ENCODE results near the gene LUC7L3.

The LUC7L3 gene

GRCh38 chr17:50682938-50683337 lies 36.5 kb upstream of the LUC7L3 start:
- peaks cover 8% of the 10 kb centered on the region for H3K27me3 ChIP-seq (ENCODE audit: insufficient read depth, poor library complexity, severe bottlenecking)
- H3K27ac ChIP-seq (replicated peaks): no peak overlapping the region
- TF ChIP-seq GABPA (IDR thresholded peaks at IDR 0.05; ENCODE audit: low read depth) (no peak), SPI1 (IDR thresholded peaks at IDR 0.05; ENCODE audit: borderline replicate concordance, low read depth) (no peak), REST (IDR thresholded peaks at IDR 0.05; ENCODE audit: insufficient replicate concordance, low read depth) (no peak), POLR2AphosphoS5 (IDR thresholded peaks at IDR 0.05; ENCODE audit: low read depth) (no peak)
- TF ChIP-seq, protein P1, sequence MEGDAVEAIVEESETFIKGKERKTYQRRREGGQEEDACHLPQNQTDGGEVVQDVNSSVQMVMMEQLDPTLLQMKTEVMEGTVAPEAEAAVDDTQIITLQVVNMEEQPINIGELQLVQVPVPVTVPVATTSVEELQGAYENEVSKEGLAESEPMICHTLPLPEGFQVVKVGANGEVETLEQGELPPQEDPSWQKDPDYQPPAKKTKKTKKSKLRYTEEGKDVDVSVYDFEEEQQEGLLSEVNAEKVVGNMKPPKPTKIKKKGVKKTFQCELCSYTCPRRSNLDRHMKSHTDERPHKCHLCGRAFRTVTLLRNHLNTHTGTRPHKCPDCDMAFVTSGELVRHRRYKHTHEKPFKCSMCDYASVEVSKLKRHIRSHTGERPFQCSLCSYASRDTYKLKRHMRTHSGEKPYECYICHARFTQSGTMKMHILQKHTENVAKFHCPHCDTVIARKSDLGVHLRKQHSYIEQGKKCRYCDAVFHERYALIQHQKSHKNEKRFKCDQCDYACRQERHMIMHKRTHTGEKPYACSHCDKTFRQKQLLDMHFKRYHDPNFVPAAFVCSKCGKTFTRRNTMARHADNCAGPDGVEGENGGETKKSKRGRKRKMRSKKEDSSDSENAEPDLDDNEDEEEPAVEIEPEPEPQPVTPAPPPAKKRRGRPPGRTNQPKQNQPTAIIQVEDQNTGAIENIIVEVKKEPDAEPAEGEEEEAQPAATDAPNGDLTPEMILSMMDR (IDR thresholded peaks at IDR 0.05; ENCODE audit: insufficient read depth, low read length): no peak
- no peak for DNase-seq (ENCODE audit: low read depth in 1 of 2, low spot score in 1 of 2)
- no peak overlapping the region for H3K4me3 ChIP-seq (replicated peaks; ENCODE audit: insufficient read depth, low read length)

- DNase-seq (ENCODE audit: low read depth in 1 of 2, low spot score in 1 of 2): no peak
These were observed 35.7 kb upstream of the LUC7L3 start for GRCh38 chr17:50683434-50684287.

DNA sequence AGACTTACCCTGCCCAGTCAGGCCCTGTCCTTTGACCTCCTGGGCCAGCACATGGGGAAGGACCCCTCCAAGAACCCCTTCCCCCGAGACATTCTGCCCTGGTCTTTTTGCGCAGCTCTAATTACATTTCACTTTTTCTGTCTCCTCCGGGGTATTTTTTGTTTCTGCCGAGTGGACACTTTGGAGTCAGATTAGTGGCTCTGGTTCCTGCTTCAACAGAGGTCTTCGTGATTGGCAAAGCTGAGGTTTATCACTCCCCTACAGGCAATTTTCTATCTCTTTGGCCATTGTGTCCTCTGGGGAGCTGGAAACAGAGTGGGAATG lies 35.2 kb upstream of the LUC7L3 start:
- TF ChIP-seq, protein P1 (IDR thresholded peaks at IDR 0.05; ENCODE audit: insufficient read depth, low read length): no peak
- no peak for TF ChIP-seq GABPA (IDR thresholded peaks at IDR 0.05; ENCODE audit: low read depth)
- Histone ChIP-seq H3K27me3 (ENCODE audit: insufficient read depth, poor library complexity, severe bottlenecking) (peaks cover 6% of the 10 kb centered on the region), H3K4me3 (replicated peaks; ENCODE audit: insufficient read depth, low read length) (no peak overlapping the region), H3K27ac (replicated peaks) (no peak overlapping the region)
- DNase-seq (ENCODE audit: low read depth in 1 of 2, low spot score in 1 of 2): no peak

More at GRCh38 chr17:50683434-50684287, 35.7 kb upstream of the LUC7L3 start:
- H3K27ac ChIP-seq (replicated peaks): no peak overlapping the region
- peaks cover 8% of the 10 kb centered on the region for H3K27me3 ChIP-seq (ENCODE audit: insufficient read depth, poor library complexity, severe bottlenecking)
- H3K4me3 ChIP-seq (replicated peaks; ENCODE audit: insufficient read depth, low read length): no peak overlapping the region
- TF ChIP-seq REST (IDR thresholded peaks at IDR 0.05; ENCODE audit: insufficient replicate concordance, low read depth): no peak
- TF ChIP-seq GABPA (IDR thresholded peaks at IDR 0.05; ENCODE audit: low read depth): no peak
- TF ChIP-seq, protein P1 (IDR thresholded peaks at IDR 0.05; ENCODE audit: insufficient read depth, low read length): no peak
- no peak for TF ChIP-seq POLR2AphosphoS5 (IDR thresholded peaks at IDR 0.05; ENCODE audit: low read depth)
- no peak for TF ChIP-seq SPI1 (IDR thresholded peaks at IDR 0.05; ENCODE audit: borderline replicate concordance, low read depth)
